GM20000 (cell line): ENCODE data around the gene PRKG1.
"Not testable (repeated sequence)": the region's sequence is repeated elsewhere in the genome, so short reads cannot be mapped to it uniquely, and the experiment has no call there.

Experiments used
- DNase-seq: peaks from one replicate; pipeline ENCODE4 v3.0.0; 2012; ENCODE audit warnings: low spot score
- TF ChIP-seq, protein P1 (sequence below): IDR thresholded peaks from 2 replicates; pipeline ENCODE4 v1.5.1; 2012; ENCODE audit warnings: mild to moderate bottlenecking, control low read depth; ENCODE audit errors: extremely low read depth, missing control alignments

The PRKG1 gene

DNA sequence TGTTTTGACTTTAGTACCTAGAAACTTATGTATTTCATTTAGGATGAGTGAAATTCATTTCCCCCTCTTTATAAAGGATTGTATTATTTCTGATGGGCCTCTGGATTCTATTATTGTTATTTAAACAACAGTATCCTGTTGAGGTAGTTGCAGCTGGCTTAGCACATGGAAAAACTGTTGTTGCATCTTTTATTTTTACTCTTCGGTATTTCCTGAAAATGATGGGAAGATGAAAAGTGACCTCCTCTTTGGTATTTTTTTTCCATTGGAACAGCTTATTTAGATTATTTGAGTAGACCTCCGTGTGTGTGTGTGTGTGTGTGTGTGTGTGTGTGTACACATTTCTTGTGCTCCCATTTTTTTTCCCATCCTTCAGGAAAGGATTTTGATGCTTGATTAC lies 129.8 kb downstream of the PRKG1 start:
- TF ChIP-seq, protein P1, sequence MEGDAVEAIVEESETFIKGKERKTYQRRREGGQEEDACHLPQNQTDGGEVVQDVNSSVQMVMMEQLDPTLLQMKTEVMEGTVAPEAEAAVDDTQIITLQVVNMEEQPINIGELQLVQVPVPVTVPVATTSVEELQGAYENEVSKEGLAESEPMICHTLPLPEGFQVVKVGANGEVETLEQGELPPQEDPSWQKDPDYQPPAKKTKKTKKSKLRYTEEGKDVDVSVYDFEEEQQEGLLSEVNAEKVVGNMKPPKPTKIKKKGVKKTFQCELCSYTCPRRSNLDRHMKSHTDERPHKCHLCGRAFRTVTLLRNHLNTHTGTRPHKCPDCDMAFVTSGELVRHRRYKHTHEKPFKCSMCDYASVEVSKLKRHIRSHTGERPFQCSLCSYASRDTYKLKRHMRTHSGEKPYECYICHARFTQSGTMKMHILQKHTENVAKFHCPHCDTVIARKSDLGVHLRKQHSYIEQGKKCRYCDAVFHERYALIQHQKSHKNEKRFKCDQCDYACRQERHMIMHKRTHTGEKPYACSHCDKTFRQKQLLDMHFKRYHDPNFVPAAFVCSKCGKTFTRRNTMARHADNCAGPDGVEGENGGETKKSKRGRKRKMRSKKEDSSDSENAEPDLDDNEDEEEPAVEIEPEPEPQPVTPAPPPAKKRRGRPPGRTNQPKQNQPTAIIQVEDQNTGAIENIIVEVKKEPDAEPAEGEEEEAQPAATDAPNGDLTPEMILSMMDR = no peak
- no peak for DNase-seq

GRCh38 chr10:51204701-51205100 lies 130.4 kb downstream of the PRKG1 start:
- TF ChIP-seq, protein P1 = no peak
- DNase-seq = no peak

DNA sequence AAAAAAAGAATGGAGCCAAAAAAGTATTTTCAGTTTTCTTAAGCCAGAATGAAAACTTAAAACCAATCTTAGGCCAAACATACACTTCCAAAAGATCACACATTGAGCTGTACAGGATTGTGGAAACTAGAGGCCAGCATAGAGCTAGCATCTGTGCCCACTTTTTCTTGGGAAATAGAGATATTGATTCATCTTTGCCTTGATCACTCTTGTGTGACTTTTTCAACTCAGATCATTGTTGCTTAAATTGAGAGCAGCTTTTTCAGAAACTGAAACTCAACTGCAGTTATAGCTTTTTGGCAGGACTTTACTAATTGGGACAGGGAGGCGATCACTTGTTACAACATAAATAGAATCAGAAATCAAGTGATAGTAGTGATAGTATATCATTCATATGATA lies 132.2 kb downstream of the PRKG1 start:
- no peak for DNase-seq
- TF ChIP-seq, protein P1 = no peak

DNA sequence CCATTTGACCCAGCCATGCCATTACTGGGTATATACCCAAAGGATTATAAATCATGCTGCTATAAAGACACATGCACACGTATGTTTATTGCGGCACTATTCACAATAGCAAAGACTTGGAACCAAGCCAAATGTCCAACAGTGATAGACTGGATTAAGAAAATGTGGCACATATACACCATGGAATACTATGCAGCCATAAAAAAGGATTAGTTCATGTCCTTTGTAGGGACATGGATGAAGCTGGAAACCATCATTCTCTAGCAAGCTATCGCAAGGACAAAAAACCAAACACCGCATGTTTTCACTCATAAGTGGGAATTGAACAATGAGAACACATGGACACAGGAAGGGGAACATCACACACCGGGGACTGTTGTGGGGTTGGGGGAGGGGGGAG lies 138.7 kb downstream of the PRKG1 start:
- DNase-seq = not testable (repeated sequence)

DNA sequence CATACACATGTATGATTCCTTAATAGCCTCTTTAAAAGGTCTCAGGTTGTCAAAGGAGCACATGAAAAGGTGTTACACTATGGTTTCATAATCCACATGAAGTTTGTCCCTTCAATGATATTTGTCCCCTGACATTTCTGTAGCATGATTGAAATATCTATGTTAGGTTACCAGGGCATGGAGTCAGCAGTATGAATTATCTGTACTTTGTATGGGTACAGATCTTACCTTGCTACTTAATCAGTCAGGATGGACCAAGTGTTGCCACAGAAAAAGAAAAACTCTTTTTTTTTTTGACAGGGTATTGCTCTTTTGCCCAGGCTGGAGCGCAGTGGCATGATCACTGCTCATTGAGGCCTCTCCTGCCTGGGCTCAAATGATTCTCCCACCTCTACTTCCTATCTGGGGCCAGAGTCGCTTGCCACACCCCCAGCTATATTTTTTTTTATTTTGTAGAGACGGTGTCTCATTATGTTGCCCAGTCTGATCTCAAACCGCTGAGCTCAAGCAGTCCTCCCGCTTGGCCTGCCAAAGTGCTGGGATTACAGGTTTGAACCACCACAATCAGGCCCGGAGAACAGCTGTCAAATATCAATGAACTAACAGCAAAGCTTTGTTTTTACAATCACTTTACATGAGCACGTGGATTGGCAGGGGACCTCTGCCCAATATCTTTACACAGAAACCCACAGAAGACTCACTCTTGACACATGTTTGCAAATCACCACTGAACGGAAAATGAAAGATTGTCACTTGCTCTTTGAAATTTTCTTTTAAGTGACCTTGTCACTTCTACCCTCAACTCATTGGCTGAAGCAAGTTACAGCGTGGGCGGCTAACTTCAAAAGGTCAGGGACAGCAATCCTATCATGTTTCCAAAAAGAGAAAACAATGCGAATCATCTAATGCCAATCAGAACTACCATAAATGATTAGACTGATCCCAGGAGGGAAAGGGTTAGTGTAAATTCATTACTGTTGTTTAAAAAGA lies 140.2 kb downstream of the PRKG1 start:
- TF ChIP-seq, protein P1 = no peak
- DNase-seq = no peak

GRCh38 chr10:51215951-51216834 lies 141.9 kb downstream of the PRKG1 start:
- DNase-seq = no peak
- TF ChIP-seq, protein P1 = no peak

DNA sequence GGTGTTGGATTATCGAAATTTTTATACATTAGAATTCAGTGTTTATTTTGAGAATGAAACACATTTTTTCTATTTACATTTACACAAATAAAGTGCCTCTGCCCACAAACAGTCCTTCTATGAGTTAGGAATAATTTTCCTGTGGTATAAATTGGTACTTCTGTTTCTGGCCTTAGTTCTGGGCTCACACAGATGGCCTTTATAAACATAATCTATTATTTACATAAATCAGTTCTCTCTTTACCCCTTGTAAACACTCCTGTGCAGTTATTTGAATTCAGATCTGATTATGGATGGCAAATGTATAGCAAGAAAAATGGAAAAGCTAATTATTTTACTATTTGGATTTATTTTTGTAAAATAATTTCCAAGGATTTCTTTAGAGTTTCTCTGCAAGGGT lies 143.2 kb downstream of the PRKG1 start:
- DNase-seq = no peak
- TF ChIP-seq, protein P1 = no peak
